GM12874 (cell line): ENCODE measurements around the gene TCF4.

Source experiments
- TF ChIP-seq, protein P1 (sequence below): IDR thresholded peaks from 2 replicates; pipeline ENCODE4 v1.5.1; 2011; ENCODE audit warnings: low read depth, mild to moderate bottlenecking, control low read depth, low read length, moderate library complexity; ENCODE audit not compliant: insufficient read depth

The TCF4 gene

DNA sequence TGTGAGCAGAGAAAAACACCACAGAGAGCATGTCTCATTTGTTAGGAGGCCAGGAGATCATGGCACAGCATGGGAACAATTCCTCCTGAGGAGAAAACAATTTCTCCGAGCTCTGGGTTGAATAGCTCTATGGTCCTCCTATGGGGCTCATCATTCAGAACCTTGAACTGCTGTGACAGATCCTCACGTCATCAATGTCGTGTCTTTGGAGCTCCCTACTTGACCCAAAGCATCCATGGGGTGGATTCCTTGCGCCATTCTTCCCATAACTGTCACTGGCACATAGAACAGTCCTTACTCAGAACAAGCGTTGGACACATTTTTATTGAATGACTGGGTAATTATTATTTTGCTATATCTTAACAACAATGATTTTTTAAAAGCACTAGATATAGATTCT is 15.8 kb upstream of the TCF4 start:
- TF ChIP-seq, protein P1, sequence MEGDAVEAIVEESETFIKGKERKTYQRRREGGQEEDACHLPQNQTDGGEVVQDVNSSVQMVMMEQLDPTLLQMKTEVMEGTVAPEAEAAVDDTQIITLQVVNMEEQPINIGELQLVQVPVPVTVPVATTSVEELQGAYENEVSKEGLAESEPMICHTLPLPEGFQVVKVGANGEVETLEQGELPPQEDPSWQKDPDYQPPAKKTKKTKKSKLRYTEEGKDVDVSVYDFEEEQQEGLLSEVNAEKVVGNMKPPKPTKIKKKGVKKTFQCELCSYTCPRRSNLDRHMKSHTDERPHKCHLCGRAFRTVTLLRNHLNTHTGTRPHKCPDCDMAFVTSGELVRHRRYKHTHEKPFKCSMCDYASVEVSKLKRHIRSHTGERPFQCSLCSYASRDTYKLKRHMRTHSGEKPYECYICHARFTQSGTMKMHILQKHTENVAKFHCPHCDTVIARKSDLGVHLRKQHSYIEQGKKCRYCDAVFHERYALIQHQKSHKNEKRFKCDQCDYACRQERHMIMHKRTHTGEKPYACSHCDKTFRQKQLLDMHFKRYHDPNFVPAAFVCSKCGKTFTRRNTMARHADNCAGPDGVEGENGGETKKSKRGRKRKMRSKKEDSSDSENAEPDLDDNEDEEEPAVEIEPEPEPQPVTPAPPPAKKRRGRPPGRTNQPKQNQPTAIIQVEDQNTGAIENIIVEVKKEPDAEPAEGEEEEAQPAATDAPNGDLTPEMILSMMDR, result no peak

DNA sequence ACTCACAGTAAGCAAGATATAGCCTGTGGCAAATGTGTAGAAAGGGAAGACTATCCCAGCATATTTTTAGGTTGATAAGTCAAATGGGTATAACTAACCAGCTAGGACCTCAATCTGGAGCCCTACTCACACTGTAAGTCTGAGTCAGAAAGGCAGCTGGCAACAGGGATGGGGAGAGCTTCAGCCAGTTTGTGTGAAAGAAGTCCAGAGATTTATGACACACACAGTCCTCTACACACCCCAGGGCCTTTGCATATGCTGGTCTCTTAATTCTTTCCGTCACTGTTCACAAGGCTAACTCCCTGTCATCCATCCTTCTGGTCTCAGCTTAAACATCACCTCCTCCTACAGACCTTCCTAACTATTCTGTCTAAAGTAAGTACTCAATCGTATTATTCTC is 5.9 kb upstream of the TCF4 start:
- TF ChIP-seq, protein P1, result no peak

DNA sequence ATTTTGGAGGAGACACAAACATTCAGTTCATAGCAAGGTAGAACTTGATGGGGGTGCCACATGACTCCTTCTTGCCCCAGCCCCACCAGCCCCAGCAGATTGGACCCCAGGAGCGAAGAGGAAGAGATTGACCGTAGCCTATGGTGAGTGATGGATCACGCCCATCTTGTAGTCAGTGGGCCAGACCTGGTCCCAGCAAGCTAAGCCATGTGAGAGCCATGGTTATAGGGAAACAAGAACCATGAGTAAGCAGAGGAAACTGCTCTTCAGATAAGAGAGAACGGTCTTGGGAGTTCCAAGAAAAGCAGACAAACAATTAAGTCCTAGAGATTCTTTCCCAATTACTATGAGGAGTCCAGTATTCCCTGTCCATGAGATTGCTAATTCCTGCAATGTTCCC is 4.6 kb upstream of the TCF4 start:
- TF ChIP-seq, protein P1, result no peak

DNA sequence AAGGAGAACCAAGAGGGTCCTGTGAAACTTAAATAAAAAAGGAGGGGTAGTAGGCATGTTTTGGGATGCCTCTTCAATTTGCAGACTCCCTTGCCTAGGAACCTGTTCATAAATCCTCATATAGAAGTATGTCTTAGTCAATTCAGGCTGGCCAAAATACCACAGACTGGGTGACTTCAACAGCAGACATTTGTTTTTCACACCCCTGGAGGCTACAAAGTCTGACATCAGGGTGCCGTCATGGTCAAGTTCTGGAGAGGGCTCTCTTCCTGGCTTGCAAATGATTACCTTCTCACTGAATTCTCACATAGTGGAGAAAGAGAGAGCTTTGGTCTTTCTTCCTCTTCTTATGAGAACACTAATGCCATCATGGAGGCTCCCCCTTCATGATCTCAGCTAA is 4.1 kb upstream of the TCF4 start:
- TF ChIP-seq, protein P1, result no peak

DNA sequence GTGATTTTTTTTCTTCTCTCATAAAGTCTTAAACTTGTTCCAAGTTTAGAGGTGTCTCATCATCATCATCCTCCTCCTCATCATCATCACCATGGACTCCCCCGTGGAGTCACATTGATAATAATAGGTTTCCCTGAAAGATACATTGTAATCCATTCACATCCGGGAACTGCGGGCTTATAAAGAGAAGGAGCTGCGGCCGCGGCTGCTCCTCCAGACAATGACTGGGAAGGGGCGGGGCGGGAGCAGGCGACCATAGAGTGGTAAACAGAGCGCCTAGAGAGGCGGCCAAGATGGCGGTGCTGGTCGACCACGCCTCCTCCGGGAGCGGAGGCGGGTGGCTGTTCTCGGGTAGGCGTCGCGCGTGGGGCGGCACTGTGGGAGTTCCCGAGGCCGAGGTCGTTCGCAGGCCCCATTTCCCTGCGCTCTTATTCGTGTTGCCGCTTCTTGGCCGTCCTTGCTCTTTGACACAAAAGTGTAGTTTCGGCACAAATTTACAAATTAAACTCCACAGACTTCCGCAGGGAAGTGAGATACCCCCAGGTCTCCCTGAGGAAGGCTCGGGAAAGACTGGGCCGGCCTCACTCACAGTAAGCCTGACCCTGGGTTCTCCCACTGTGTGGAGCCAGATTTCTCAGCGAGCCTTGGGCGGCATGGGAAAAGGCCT is 1.8 kb upstream of the TCF4 start:
- TF ChIP-seq, protein P1, result no peak

DNA sequence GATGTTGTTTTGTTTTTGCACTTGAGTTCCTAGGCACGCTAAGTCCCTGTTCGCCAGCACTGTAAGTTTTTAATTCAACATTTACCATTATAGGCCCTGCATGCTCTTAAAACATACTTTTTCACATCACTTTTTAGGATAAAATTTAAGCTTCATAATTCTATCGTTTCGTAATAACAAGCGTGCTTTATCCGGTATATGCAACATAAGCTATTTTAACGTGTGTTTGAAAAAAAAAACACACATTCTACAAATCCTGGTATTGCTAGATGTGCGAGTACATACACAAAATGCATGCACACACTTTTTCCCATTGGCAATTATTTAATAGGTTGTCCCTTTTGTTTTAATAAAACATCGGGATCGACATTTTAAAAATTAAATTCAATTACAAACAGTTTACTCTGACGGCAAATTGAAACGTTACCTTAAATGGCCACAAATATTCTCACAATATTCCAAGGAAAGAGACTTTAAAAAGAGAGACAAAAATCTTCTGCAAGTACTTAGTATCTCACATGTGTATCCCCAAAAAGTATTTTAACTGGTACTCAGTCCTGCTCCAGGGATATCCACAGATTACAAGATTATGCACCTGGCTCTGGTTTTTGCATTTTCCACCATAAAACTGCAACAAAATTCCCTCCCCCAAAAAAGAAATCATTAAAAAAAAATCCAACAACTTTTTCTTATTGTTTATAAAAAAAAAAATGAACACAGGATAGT is 1.0 kb upstream of the TCF4 start:
- TF ChIP-seq, protein P1, result no peak

DNA sequence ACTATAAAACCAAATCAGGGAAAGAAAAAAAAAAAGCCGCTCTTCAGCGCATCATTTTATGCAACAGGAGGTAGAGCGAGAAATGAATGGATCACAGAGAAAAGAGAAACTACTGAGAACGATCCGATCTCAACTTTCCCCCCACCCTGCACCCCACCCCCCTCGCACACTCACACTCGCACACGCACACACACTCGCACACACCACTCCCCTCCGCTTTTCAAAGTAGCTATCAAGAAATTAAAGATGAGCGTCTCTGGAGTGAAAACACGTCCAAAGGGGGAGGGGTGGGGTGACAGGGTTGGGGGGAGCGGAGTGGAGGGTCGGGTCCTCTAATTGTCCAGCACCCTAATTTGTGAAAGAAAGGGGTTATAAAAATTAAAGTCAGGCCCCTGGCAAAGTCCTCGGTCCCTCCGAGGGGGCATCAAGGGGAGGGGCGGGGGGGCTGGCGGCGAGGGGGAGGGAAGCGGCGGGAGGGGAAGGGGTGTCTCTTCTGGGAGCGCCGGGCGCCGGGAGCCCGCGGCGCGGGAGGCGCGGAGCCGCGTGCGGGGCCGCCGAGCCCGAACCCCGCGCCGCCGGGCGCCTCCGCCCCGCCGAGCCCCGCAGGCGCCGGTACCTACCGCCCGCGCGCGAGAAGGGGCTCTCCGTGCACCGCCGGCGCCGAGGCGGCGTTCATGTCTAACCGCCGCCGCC is 428 bp downstream of the TCF4 start:
- TF ChIP-seq, protein P1, result no peak
